K562 (cell line): ENCODE measurements around the gene DGKA. TPM values are rescaled to one million over a fixed set of nuclear protein-coding genes. Genes with fewer than 3 reads are reported as not detected.
A peak's percentile ranks its signal among the peaks of the same experiment; 100 is the strongest.

Experiments
- ATAC-seq: fragments of 200-7000 bp; cut with Tn5 transposase; 3 replicates; pipeline ENCODE4 v1.9.1; 2020; ENCODE audit warnings: moderate library complexity
- BruUV-seq: library from RNA; stranded (reverse); fragments of 400-500 nt; replicated peaks from 2 replicates; lab custom pipeline; 2021; lab: Mats Ljungman, UMichigan
- CTCF ChIA-PET: fragments of 300-600 bp; formaldehyde crosslinking; extraction: SDS; loops from one replicate; lab custom pipeline; 2021; ENCODE audit warnings: low intra/inter-chr PET ratio; lab: Yijun Ruan, JAX
- POLR2A ChIA-PET: fragments of 300-600, 350-650 bp; sonication (Branson Sonifier 250); formaldehyde crosslinking; extraction: SDS; loops from one replicate; lab custom pipeline; 2021; ENCODE audit warnings: antibody characterized with exemption, inconsistent platforms; lab: Yijun Ruan, JAX
- DNase-seq, 4 experiments: peaks; one replicate each; pipeline versions ENCODE4 v3.0.0 to v3.0.0-alpha.2; 2011 to 2018; ENCODE audit warnings: low spot score in 3 of 4, mixed read lengths in 3 of 4; ENCODE audit errors: extremely low read depth in 1 of 4
- FAIRE-seq: peaks from 2 replicates; lab custom pipeline; 2011; peaks lifted over from hg19 to GRCh38; lab: Jason Lieb, UNC
- H2AFZ ChIP-seq: 2 replicates; pipeline ENCODE4 v1.6.0; 2011; ENCODE audit warnings: low read depth, low read length, control low read depth, inconsistent platforms
- H3K27ac ChIP-seq: fragments of 200-600 bp; 3 replicates; pipeline ENCODE4 v1.8.0; 2011; ENCODE audit warnings: low read depth, mild to moderate bottlenecking, control low read depth, inconsistent platforms, low read length, moderate library complexity, mixed read lengths; ENCODE audit errors: extremely low read depth
- H3K27me3 ChIP-seq, 2 experiments: fragments of 300-600 bp in 1 of 2; 2 replicates in 1 of 2; 3 replicates in 1 of 2; pipeline versions ENCODE4 v1.6.0 to v1.8.0; 2011; ENCODE audit warnings: inconsistent platforms in 2 of 2, low read length in 2 of 2, mild to moderate bottlenecking in 1 of 2, mixed read lengths in 1 of 2, moderate library complexity in 1 of 2; ENCODE audit not compliant: control insufficient read depth in 2 of 2, insufficient read depth in 2 of 2
- H3K36me3 ChIP-seq: fragments of 300-600 bp; 3 replicates; pipeline ENCODE4 v1.8.0; 2011; ENCODE audit warnings: mild to moderate bottlenecking, low read length, inconsistent platforms; ENCODE audit not compliant: control insufficient read depth, insufficient read depth
- H3K4me1 ChIP-seq, 2 experiments: fragments of 200-600 bp in 1 of 2; replicated peaks in 1 of 2; 2 replicates in 1 of 2; 3 replicates in 1 of 2; pipeline versions ENCODE4 v1.5.1 to v1.8.0; 2011; ENCODE audit warnings: inconsistent platforms in 2 of 2, low read length in 2 of 2, mild to moderate bottlenecking in 1 of 2, mixed read lengths in 1 of 2, moderate library complexity in 1 of 2; ENCODE audit not compliant: control insufficient read depth in 2 of 2, insufficient read depth in 2 of 2
- H3K4me2 ChIP-seq: 2 replicates; pipeline ENCODE4 v1.6.1; 2011; ENCODE audit warnings: low read length, control low read depth, inconsistent platforms, mixed read lengths; ENCODE audit not compliant: insufficient read depth
- H3K4me3 ChIP-seq: fragments of 200-600 bp; sonication (generic), shearing (Covaris generic); 2 replicates; pipeline ENCODE4 v1.5.1; 2016; ENCODE audit warnings: control low read depth, inconsistent platforms
- H3K79me2 ChIP-seq: fragments of 200-600 bp; 3 replicates; pipeline ENCODE4 v1.8.0; 2011; ENCODE audit warnings: low read length, inconsistent platforms; ENCODE audit not compliant: control insufficient read depth, insufficient read depth
- H3K9ac ChIP-seq, 2 experiments: 2 replicates each; pipeline versions ENCODE4 v1.6.0 to v1.6.1; 2011; ENCODE audit warnings: low read depth in 2 of 2, low read length in 2 of 2, control low read depth in 1 of 2, inconsistent platforms in 1 of 2, mild to moderate bottlenecking in 1 of 2, mixed read lengths in 1 of 2; ENCODE audit not compliant: insufficient read depth in 1 of 2
- H3K9me1 ChIP-seq: one replicate; pipeline ENCODE4 v1.6.0; 2011; ENCODE audit warnings: inconsistent platforms, mild to moderate bottlenecking, low read length, moderate library complexity; ENCODE audit not compliant: control insufficient read depth, insufficient read depth
- H3K9me3 ChIP-seq: replicated peaks from 2 replicates; pipeline ENCODE4 v1.5.1; 2011; ENCODE audit warnings: low read depth, low read length, inconsistent platforms; ENCODE audit not compliant: control insufficient read depth, insufficient read depth
- H4K20me1 ChIP-seq: replicated peaks from 2 replicates; pipeline ENCODE4 v1.6.1; 2011; ENCODE audit warnings: low read length, inconsistent platforms, mixed read lengths; ENCODE audit not compliant: control insufficient read depth, insufficient read depth
- GMEB1 ChIP-seq: fragments of 250-450 bp; sonication (Bioruptor Pico); IDR thresholded peaks from 2 replicates; pipeline ENCODE4 v1.4.0; 2020; ENCODE audit warnings: mild to moderate bottlenecking
- JUN ChIP-seq, 2 experiments: sonication (generic) in 1 of 2; formaldehyde crosslinking in 1 of 2; IDR thresholded peaks; 2 replicates each; pipeline versions ENCODE4 v1.6.1 to v1.8.0; 2012 to 2022; ENCODE audit warnings: borderline replicate concordance in 2 of 2, mild to moderate bottlenecking in 2 of 2, improper control_type of control experiment in 1 of 2, low read depth in 1 of 2, low read length in 1 of 2, missing genetic modification reagents in 1 of 2
- KDM1A ChIP-seq, 2 experiments: fragments of 450-650 bp; IDR thresholded peaks; 2 replicates each; pipeline ENCODE4 v1.6.1; 2016; ENCODE audit warnings: mild to moderate bottlenecking in 2 of 2
- NCOA2 ChIP-seq, 2 experiments: fragments of 450-650 bp; IDR thresholded peaks; 2 replicates each; pipeline ENCODE4 v1.6.1; 2018; ENCODE audit warnings: mild to moderate bottlenecking in 2 of 2, moderate library complexity in 1 of 2; ENCODE audit not compliant: partially characterized antibody in 2 of 2
- RBBP5 ChIP-seq: fragments of 200-600 bp; sonication (generic); IDR thresholded peaks from 2 replicates; pipeline ENCODE4 v1.6.1; 2012; ENCODE audit warnings: borderline replicate concordance, mild to moderate bottlenecking, low read length, control low read depth, inconsistent platforms; ENCODE audit not compliant: insufficient read depth, poor library complexity, severe bottlenecking
- REST ChIP-seq, 2 experiments: fragments of 450-650 bp; formaldehyde crosslinking in 1 of 2; IDR thresholded peaks; 2 replicates each; pipeline versions ENCODE4 v1.4.0 to v1.6.1; 2014 to 2020; ENCODE audit warnings: mild to moderate bottlenecking in 2 of 2, borderline replicate concordance in 1 of 2, low read depth in 1 of 2
- SMC3 ChIP-seq: conservative IDR thresholded peaks from 2 replicates; pipeline ENCODE4 v1.6.1; 2011; ENCODE audit warnings: low read depth, low read length, improper control_type of control experiment; ENCODE audit not compliant: insufficient read depth
- ZC3H11A ChIP-seq: IDR thresholded peaks from 2 replicates; pipeline ENCODE4 v1.6.1; 2012; ENCODE audit warnings: low read depth, low read length, improper control_type of control experiment
- WGBS: fragments of 100-300 bp; shearing (Covaris generic); methylation state at CpG from one replicate; pipeline ENCODE4 v1.1.6; 2016; ENCODE audit warnings: low coverage, mixed read lengths; ENCODE audit not compliant: insufficient coverage; ENCODE audit errors: missing lambda C conversion rate; 5-methylcytosine and 5-hydroxymethylcytosine counted together
- in situ Hi-C: fragments of 300-500 bp; cut with MboI; formaldehyde crosslinking; loops from 4 replicates; pipeline ENCODE4 v1.15.0; 2018; ENCODE audit warnings: inconsistent platforms, mixed read lengths
- intact Hi-C: fragments of 100-400 bp; cut with micrococcal nuclease; formaldehyde crosslinking; loops from 2 replicates; pipeline ENCODE4 v1.14.2; 2022
- polyA plus RNA-seq, 8 experiments: library from polyadenylated mRNA; depleted of rRNA in 4 of 8; stranded (reverse) in 5 of 8; unstranded in 3 of 8; fragments of >200 nt; fragmentation: Nextera tagmentation in 2 of 8; fragmentation: Illumina TruSeq in 1 of 8; extraction: Ambion mirVana in 2 of 8; extraction: Trizol in 1 of 8; gene quantifications; 2 replicates each; pipeline versions ENCODE4 v1.2.1 to v1.2.3, GENCODE V29; 2011 to 2014; ENCODE audit warnings: inconsistent platforms in 1 of 8, missing spikeins in 1 of 8
- total RNA-seq, 7 experiments: library from RNA; depleted of rRNA in 6 of 7; stranded (reverse); fragments of >200 nt in 6 of 7; fragmentation: Illumina TruSeq in 2 of 7; extraction: Trizol in 2 of 7; gene quantifications; 2 replicates each; pipeline versions ENCODE4 v1.2.1 to v1.2.3, GENCODE V29; 2011 to 2021; ENCODE audit warnings: low replicate concordance in 1 of 7

Gene DGKA
- total and polyA plus RNA-seq, 9 of the 15 experiments (the other 6 are each of a cell fraction or from before 2014, with no cell fraction given) = 3.4 to 12.4 (median 6.2) TPM

DNA sequence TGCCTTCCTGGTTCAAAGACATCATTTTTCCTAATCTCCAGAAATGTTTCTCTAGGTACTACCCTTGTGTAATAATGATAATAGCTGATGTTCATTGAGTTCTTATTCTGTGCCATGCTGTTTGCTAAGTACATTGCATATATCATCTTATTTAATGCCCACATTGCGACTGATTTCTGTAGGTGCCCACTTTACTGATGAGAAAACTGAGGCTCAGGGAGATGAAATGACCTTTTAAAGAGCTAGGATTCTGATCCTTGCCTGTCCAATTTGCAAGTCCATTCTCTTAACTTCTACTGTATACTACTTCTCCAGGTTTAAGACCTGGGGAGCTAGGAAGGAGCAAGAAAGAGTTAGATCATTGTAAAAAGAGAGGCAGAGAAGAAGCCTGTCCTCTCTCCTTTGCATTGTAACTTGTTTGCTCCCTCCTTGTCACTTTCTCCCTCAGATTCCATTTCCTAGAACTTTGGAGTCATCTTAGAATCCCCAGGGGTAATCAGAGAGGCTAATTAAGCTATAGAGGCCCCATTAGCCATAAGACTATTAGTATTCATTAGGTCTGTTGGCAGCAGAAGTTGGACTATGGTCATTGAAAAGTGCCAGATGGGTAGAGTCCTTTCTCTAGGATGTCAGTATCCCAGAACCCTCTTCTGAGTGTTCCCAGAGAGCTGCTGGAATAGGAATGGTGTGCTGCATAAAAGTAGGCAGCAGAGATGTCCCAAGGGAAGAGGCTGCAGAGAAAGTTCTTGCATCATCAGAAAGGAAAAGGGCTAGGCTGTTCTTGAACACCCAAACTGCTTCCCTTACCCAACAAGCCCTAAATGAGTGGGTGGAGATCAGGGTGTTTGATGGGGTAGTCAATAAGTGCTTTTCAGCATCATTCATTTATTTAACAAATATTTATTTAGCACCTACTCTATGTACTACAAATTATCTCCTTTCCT is 3.1 kb downstream of the DGKA start:
- H3K9ac ChIP-seq = no peak overlapping the region
- in situ Hi-C loops (no loop called here), intact Hi-C loops (no loop called here)
- H3K36me3 ChIP-seq = no peaks in the 10 kb centered on the region
- no peak overlapping the region for H3K4me3 ChIP-seq
- H3K27ac ChIP-seq = no peak overlapping the region
- no peaks in the 10 kb centered on the region for H3K9me3 ChIP-seq
- no peaks in the 10 kb centered on the region; a peak in 1 of 5 replicates for H3K27me3 ChIP-seq
- CTCF ChIA-PET = interaction anchor here (0.6 kb wide), 1 partner anchor 40 kb away, joined by 3 read pairs; no protein-coding TSS in a partner anchor
- no peaks in the 10 kb centered on the region for H3K9me1 ChIP-seq
- H3K4me2 ChIP-seq = no peak overlapping the region
- WGBS = 50% methylated on average over 1 of the region's 1 CpG
- H3K4me1 ChIP-seq = peaks cover 21 to 25% of the 10 kb centered on the region in 2 experiments; a peak in 4 of 5 replicates
- BruUV-seq = no TSS peak
- no peak for FAIRE-seq
- no peak for ATAC-seq
- no peak for DNase-seq
- H4K20me1 ChIP-seq = no peaks in the 10 kb centered on the region
- no peak overlapping the region for H2AFZ ChIP-seq
- peaks cover 3% of the 10 kb centered on the region; the same call in 2 of the 3 replicates for H3K79me2 ChIP-seq
- POLR2A ChIA-PET = interaction anchor here (0.8 to 1.4 kb wide), 3 partner anchors 19 to 121 kb away, joined by 3 to 5 read pairs (median 4); partner anchors contain the start of gene ORMDL2
- TF ChIP-seq KDM1A (IDR thresholded peaks at IDR 0.05) (peak in 1 of 2 experiments; percentile 30; a peak in 1 of 4 replicates), REST (IDR thresholded peaks at IDR 0.05; ENCODE audit: borderline replicate concordance) (no peak), REST (CRISPR knock-in tag; IDR thresholded peaks at IDR 0.05; ENCODE audit: low read depth) (no peak), NCOA2 (IDR thresholded peaks at IDR 0.05; ENCODE audit: partially characterized antibody in 2 of 2) (no peak), ZC3H11A (no peak), GMEB1 (CRISPR knock-in tag) (no peak), SMC3 (no peak), RBBP5 (no peak), JUN (IDR thresholded peaks at IDR 0.05; ENCODE audit: borderline replicate concordance, low read depth, low read length) (no peak), JUN (CRISPR knock-in tag; IDR thresholded peaks at IDR 0.05; ENCODE audit: borderline replicate concordance) (no peak)
